Daoy (cell line): ENCODE measurements around the gene CYP4X1. TPM values are rescaled to one million over a fixed set of nuclear protein-coding genes. Genes with fewer than 3 reads are reported as not detected.
"Not testable (repeated sequence)": the region's sequence is repeated elsewhere in the genome, so short reads cannot be mapped to it uniquely, and the experiment has no call there.

Experiments
- DNase-seq: peaks from one replicate; pipeline ENCODE4 v3.0.0-alpha.2; 2015; ENCODE audit warnings: low read depth
- total RNA-seq: library from RNA; depleted of rRNA; stranded (reverse); fragments of >200 nt; shearing (Covaris generic); gene quantifications from 2 replicates; pipeline ENCODE4 v1.2.3, GENCODE V29; 2014; rRNA removed

Gene CYP4X1
- total RNA-seq, 1 experiment from 2014 or later = 1.0 TPM

GRCh38 chr1:47069509-47069908 lies 46.0 kb downstream of the CYP4X1 start:
- DNase-seq = not testable (repeated sequence)

GRCh38 chr1:47089356-47089755 lies 65.9 kb downstream of the CYP4X1 start:
- DNase-seq = peak; percentile 31

GRCh38 chr1:47091476-47091875 lies 68.0 kb downstream of the CYP4X1 start:
- DNase-seq = not testable (repeated sequence)

Other genes with a start within 250 kb of the CYP4X1 start
- gene CYP4B1, start 224.6 kb upstream of the CYP4X1 start, total RNA-seq = not detected in 2 replicates
- not detected in 2 replicates for gene CYP4A11, start 82.2 kb upstream of the CYP4X1 start, total RNA-seq
- not detected in 2 replicates for gene CYP4Z1, start 43.6 kb downstream of the CYP4X1 start, total RNA-seq
- not detected in 2 replicates for gene CYP4A22, start 113.8 kb downstream of the CYP4X1 start, total RNA-seq
- not detected in 2 replicates for gene PDZK1IP1, start 166.4 kb downstream of the CYP4X1 start, total RNA-seq
- 0.23 and 0.60 TPM in 2 replicates for gene TAL1, start 208.6 kb downstream of the CYP4X1 start, total RNA-seq